GM21786 (cell line): ENCODE data around the gene ZFP64.
"Not testable (repeated sequence)": the region's sequence is repeated elsewhere in the genome, so short reads cannot be mapped to it uniquely, and the experiment has no call there.

Source experiments
- ATAC-seq: cut with Tn5 transposase; IDR thresholded peaks from one replicate; pipeline ENCODE4 v1.9.1; 2021; ENCODE audit not compliant: unreplicated experiment

The ZFP64 gene

GRCh38 chr20:52160049-52160570, 31.5 kb downstream of the ZFP64 start:
- no peak for ATAC-seq

DNA sequence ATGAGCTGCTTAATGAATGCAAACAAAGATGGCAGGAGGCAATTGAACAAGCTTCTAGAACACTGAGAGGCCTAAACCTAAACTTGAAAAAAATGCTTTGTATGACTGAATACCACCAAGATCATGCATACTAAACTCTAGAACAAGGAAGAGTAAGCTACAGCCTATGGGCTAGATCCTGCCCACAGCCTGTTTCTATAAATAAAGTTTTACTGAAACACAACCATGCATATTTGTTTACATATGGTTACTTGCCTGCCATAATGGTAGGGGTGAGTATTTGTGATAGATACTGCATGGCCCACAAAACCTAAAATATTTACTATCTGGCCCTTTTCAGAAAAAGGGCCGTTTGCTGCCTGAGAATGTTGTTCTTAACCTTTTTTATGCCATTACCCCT, 37.0 kb downstream of the ZFP64 start:
- no peak for ATAC-seq

DNA sequence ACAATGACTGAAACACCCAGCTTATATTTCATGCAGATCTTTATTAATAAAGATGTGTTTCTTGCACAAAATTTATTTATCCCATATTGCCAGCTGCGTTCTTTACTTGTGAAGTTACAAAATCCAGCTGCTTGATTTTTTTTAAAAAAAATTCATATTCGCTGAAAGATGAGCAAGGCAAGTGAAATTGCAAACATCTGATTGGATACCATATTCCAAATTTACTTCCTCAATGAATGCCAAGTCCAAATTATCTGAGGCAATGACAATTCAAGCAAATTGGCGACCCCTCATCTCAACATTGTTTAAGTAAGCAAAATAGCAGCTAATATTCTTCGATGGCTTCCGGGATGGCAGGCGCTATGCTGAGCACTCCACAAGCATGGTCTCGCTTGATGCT, 37.7 kb downstream of the ZFP64 start:
- no peak for ATAC-seq

DNA sequence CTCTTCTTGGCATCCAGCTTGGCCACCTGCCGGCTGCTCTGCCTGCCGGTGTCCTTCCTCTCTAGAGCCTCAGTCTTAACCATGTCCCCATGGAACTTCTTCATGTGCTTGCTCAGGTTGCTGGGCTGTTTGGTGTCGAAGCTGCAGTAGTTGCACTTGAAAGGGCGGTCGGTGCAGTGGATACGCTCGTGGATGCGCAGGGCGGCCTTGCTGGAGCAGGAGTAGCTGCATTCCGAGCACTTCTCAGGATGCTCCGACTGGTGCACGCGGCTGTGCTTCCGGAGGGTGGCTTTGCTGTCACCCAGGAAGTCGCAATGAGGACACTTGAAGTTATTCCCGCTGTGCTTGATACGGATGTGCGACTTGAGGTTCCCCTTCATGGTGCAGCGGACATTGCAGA, 38.7 kb downstream of the ZFP64 start:
- no peak for ATAC-seq

GRCh38 chr20:52152416-52152815, 39.2 kb downstream of the ZFP64 start:
- ATAC-seq: no peak

GRCh38 chr20:52150440-52151258, 40.9 kb downstream of the ZFP64 start:
- ATAC-seq: no peak

- no peak for ATAC-seq
Observed at GRCh38 chr20:52145587-52145986, 46.0 kb downstream of the ZFP64 start.

DNA sequence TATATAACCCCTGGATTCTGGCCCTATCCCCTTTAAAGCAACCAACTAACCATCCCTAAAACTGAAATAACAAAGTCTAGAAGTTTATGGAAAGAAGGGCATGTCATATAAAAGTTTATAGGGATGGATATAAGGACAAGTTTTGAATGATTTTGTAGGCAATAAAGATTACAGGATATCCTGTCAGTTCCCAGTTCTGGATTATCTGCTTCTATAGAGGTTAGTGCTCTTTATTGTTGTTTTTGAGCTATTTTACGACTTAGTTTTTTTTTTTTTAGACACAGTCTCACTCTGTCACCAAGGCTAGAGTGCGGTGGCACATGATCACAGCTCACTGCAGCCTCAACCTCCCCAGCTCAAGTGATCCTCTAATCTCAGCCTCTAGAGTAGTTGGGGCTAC, 48.3 kb downstream of the ZFP64 start:
- no peak for ATAC-seq

GRCh38 chr20:52142757-52143156, 48.8 kb downstream of the ZFP64 start:
- no peak for ATAC-seq

DNA sequence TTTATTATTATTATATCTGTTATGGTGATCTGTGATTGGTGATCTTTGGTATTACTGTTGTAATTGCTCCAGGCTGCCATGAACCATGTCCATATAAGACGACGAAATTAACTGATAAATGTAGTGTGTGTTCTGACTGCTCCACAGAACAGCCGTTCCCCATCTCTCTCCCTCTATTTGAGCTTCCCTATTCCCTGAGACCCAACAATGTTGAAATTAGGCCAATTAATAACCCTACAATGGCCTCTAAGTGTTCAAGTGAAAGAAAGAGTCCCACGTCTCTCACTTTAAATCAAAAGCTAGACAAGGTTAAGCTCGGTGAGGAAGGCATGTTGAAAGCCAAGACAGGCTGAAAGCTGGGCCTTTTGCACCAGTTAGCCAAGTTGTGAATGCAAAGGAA, 51.6 kb downstream of the ZFP64 start:
- ATAC-seq: no peak

GRCh38 chr20:52137850-52138249, 53.7 kb downstream of the ZFP64 start:
- ATAC-seq: no peak

GRCh38 chr20:52133714-52134113, 57.9 kb downstream of the ZFP64 start:
- not testable (repeated sequence) for ATAC-seq

- no peak for ATAC-seq
Observed at GRCh38 chr20:52132337-52132736, 59.2 kb downstream of the ZFP64 start.

DNA sequence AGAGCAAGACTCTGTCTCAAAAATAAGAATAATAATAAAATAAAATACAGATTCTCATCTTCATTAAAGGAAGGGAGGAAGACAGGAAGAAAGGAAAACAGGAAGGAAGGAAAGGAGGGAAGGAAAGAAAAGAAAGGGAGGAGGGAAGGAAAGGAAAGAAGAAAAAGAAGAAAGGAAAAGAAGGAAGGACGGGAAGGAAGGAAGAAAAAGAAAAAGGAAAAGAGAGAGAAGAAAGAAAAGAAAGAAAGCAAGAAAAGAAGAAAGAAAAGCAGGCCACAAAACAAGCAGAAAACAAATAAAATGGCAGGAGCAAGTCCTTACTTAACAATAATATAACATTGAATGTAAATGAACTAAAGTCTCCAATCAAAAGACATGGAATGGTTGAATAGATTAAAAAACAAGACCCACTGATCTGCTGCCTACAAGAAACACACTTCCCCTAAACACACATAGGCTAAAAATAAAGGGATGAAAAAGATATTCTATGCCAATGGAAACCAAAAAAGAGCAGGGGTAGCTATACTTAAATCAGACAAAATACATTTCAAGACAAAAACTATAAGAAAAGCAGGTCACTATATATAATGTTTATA, 60.4 kb downstream of the ZFP64 start:
- no peak for ATAC-seq

GRCh38 chr20:52130406-52130805, 61.2 kb downstream of the ZFP64 start:
- no peak for ATAC-seq

DNA sequence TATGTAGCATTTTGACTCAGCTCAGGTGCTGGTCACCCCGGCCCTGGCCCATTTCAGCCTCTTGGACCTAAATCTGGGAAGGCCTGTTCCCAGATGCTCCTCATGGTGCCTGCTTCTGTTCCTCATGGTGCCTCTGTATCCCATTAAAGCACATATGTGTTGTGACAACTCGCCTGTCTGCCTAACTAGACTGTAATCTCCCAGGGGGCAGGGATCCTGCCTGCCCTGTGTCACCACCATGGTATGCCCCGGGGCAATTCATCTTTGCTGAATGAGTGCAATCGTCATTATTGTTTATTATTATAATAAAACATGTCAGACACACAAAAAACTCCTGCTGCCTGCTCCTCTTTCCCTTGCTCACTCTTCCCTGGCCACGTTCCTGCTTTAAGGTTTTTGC, 62.0 kb downstream of the ZFP64 start:
- ATAC-seq: no peak

DNA sequence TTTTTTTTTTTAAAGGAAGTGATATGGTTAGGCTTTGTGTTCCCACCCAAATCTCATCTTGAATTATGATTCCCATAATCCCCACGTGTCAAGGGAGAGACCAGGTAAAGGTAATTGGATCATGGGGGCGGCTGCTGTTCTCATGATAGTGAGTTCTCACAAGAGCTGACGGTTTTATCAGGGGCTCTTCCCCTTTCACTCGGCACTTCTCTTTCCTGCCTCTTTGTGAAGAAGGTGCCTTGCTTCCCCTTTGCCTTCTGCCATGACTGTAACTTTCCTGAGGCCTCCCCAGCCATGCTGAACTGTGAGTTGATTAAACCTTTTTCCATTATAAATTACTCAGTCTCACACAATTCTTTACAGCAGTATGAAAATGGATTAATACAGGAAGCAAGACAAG, 64.3 kb downstream of the ZFP64 start:
- ATAC-seq: no peak

- no peak for ATAC-seq
Observed at GRCh38 chr20:52124821-52125220, 66.8 kb downstream of the ZFP64 start.

GRCh38 chr20:52118696-52119095, 72.9 kb downstream of the ZFP64 start:
- no peak for ATAC-seq

DNA sequence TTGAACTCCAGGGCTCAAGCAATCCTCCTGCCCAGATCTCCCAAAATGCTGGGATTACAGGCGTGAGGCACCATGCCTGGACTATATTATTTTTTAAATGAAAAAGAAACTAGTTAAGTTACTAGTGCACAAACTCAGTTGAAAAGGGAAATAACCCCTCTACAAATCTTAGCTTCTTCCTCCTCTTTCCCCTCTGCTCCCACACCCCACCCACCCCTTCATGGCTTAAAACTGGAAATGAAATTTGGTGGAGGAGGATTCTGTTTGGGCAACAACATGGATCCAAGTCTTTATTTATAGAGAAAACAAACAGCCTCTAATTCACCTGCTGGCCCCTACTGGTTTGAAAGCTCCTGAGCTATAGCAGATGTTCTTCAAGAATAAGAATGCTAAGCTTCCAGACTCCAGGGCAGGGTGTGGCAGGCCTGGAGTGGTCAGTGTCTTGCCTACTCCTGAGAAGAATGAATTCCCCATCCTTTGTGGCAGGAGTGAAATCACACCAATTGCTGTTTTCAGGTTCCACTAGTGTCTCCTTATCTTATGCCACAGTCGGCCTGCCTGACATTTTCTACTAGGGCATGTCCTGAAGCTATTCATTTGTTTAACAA, 73.5 kb downstream of the ZFP64 start:
- no peak for ATAC-seq

GRCh38 chr20:52110456-52110855, 81.1 kb downstream of the ZFP64 start:
- ATAC-seq: no peak
